Psoas muscle (tissue), 8 donors: Measurements from ENCODE around the gene TBCD. TPM values are rescaled to one million over a fixed set of nuclear protein-coding genes. Genes with fewer than 3 reads are reported as not detected.
A peak's percentile ranks its signal among the peaks of the same experiment; 100 is the strongest.

ENCODE experiments used
- ATAC-seq, 4 donors: fragments of 200-7000 bp; cut with Tn5 transposase; one replicate each; pipeline ENCODE4 v1.9.1; 2020; ENCODE audit warnings: moderate library complexity in 3 of 4, mild to moderate bottlenecking in 2 of 4
- DNase-seq, 2 donors: peaks; one replicate each; pipeline ENCODE4 v3.0.0-alpha.2; 2020
- H3K27ac ChIP-seq: fragments of 200-600 bp; one replicate; pipeline ENCODE4 v1.8.0; 2022
- H3K27me3 ChIP-seq, 3 donors: fragments of 200-600 bp in 1 of 3; one replicate each; pipeline versions ENCODE4 v1.6.1 to v1.8.0; 2013 to 2022; ENCODE audit warnings: low read length in 2 of 3, mild to moderate bottlenecking in 2 of 3, moderate library complexity in 1 of 3; ENCODE audit not compliant: insufficient read depth in 3 of 3
- H3K36me3 ChIP-seq, 2 donors: fragments of 200-600 bp in 1 of 2; one replicate each; pipeline versions ENCODE4 v1.6.1 to v1.8.0; 2013 to 2022; ENCODE audit warnings: low read depth in 1 of 2, mild to moderate bottlenecking in 1 of 2, moderate library complexity in 1 of 2; ENCODE audit not compliant: insufficient read depth in 1 of 2
- H3K4me1 ChIP-seq: fragments of 200-600 bp; one replicate; pipeline ENCODE4 v1.8.0; 2022
- H3K4me3 ChIP-seq: fragments of 200-600 bp; one replicate; pipeline ENCODE4 v1.8.0; 2022; ENCODE audit warnings: mild to moderate bottlenecking
- H3K9me3 ChIP-seq: fragments of 200-600 bp; one replicate; pipeline ENCODE4 v1.8.0; 2022
- WGBS, 3 donors: extraction: QIAGEN DNeasy Blood & Tissue Kit; methylation state at CpG; one replicate each; pipeline versions ENCODE4 v1.1.6 to v1.1.7; 2013; 5-methylcytosine and 5-hydroxymethylcytosine counted together
- intact Hi-C, 2 donors: fragments of 100-400 bp; cut with DNase I; formaldehyde crosslinking; loops; one replicate each; pipeline versions ENCODE4 v1.11.0 to v1.14.2; 2022
- polyA plus RNA-seq, 3 donors: library from polyadenylated mRNA; stranded (reverse); fragments of 200-250 nt; gene quantifications; one replicate each; pipeline ENCODE4 v1.2.3, GENCODE V29; 2013
- total RNA-seq, 4 donors: library from RNA; stranded (reverse); fragmentation: NEBNext Ultra II Directional in 2 of 4; extraction: Animal tissue kit (Norgen Biotek cat#: 25700) in 2 of 4; gene quantifications; one replicate each; pipeline versions ENCODE4 v1.2.1 to v1.2.4, GENCODE V29; 2021 to 2023
- TF ChIP-seq, protein P1 (sequence below): fragments of 200-600 bp; IDR thresholded peaks from one replicate; pipeline ENCODE4 v1.8.0; 2022; ENCODE audit warnings: antibody characterized with exemption
- donor health status: healthy with polysubstance abuse.
- donor health status: DM: no; HTN: no; CAD: no; lungs with moderate emphysema.
- donor health status: Bipolar disorder and iron deficiency.
- donor health status: healthy.
- donor health status: DM: yes; HTN: yes; CAD: no.
- donor health status: DM: no; HTN: no; CAD: no.
- donor health status: DM: no; HTN: no; CAD: no.
- donor health status: DM: yes; HTN: yes; CAD: no.

The TBCD gene
- total and polyA plus RNA-seq, 7 donors: 28.2 to 65.0 (median 36.5) TPM

DNA sequence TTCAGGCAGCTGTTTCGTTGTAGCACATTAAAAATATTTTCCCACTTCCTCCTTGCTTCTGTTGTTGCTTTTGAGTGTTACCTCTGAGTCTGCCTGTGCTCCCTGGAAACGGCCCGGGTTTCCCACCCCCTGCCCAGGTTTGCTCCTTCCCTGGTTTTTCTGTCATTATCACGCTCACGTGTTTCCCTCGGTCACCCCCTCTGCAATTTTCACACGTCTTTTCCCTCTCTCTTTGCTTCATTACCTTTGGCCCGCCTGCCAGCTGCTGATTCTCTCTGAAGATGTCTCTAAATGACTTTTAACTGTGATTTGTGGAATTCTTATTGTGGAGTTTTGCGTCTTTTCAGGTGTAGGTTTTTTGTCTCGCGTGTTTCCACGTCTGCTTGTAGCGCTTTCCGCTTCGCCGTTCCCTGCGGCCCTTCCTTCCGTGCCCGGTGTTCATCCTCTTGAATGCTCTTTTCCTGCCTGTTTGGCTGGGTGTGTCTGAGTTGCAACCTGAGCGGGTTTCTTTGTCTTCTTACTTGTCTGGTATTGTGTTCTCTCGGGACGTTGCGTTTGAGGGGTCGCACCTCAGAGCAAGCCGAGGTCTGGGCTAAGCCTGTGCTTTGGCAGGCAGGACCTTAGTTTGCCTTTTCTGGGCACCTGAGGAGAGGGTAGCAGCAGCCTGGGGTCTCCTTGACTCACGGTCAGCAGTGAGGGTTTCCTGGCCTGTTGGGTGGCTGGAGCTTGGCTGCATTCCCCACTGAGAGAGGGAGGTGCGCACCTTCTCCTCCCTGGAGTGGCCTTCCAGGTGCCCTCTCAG lies 184.3 kb downstream of the TBCD start:
- Histone ChIP-seq H3K27ac (no peak overlapping the region), H3K36me3 (peaks cover 0 to 69% of the 10 kb centered on the region in 2 donors), H3K4me3 (no peak overlapping the region), H3K4me1 (no peaks in the 10 kb centered on the region), H3K27me3 (no peaks in the 10 kb centered on the region), H3K9me3 (no peaks in the 10 kb centered on the region)
- DNase-seq: peak; percentile 5 to 9
- TF ChIP-seq, protein P1, sequence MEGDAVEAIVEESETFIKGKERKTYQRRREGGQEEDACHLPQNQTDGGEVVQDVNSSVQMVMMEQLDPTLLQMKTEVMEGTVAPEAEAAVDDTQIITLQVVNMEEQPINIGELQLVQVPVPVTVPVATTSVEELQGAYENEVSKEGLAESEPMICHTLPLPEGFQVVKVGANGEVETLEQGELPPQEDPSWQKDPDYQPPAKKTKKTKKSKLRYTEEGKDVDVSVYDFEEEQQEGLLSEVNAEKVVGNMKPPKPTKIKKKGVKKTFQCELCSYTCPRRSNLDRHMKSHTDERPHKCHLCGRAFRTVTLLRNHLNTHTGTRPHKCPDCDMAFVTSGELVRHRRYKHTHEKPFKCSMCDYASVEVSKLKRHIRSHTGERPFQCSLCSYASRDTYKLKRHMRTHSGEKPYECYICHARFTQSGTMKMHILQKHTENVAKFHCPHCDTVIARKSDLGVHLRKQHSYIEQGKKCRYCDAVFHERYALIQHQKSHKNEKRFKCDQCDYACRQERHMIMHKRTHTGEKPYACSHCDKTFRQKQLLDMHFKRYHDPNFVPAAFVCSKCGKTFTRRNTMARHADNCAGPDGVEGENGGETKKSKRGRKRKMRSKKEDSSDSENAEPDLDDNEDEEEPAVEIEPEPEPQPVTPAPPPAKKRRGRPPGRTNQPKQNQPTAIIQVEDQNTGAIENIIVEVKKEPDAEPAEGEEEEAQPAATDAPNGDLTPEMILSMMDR: no peak
- ATAC-seq: no peak
- WGBS, 3 donors: 89 to 90% (median 89%) methylated on average over 26 to 27 of the region's 27 CpGs
- intact Hi-C loops: no loop called here

DNA sequence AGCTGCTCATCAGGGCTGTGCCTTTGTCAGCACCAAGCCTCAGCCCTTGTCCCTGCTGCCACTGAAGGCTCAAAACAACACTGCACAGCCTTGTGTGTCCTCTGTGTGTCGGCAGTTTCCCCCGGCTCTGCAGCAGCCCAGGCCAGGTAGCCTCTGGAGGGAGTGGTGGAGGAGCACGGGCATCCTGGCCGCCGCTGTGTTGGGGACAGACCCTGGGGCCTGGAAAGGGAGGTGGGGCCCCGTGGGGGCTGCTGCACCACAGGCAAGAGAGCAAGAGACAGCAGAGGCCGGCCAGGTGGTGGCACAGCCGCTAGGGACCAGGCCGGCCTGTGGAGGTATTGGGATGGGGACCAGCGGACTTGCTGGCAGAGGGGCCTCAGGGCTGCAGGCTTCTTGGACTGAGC lies 184.9 kb downstream of the TBCD start:
- Histone ChIP-seq H3K4me1 (no peaks in the 10 kb centered on the region), H3K9me3 (no peaks in the 10 kb centered on the region), H3K36me3 (peaks cover 0 to 73% of the 10 kb centered on the region in 2 donors), H3K27me3 (no peaks in the 10 kb centered on the region), H3K27ac (no peak overlapping the region), H3K4me3 (no peak overlapping the region)
- DNase-seq: peak; percentile 9 to 34
- TF ChIP-seq, protein P1: no peak
- 89 to 96% (median 92%) methylated on average over 10 of the region's 10 CpGs for WGBS, 3 donors
- intact Hi-C loops: no loop called here
- ATAC-seq: no peak

DNA sequence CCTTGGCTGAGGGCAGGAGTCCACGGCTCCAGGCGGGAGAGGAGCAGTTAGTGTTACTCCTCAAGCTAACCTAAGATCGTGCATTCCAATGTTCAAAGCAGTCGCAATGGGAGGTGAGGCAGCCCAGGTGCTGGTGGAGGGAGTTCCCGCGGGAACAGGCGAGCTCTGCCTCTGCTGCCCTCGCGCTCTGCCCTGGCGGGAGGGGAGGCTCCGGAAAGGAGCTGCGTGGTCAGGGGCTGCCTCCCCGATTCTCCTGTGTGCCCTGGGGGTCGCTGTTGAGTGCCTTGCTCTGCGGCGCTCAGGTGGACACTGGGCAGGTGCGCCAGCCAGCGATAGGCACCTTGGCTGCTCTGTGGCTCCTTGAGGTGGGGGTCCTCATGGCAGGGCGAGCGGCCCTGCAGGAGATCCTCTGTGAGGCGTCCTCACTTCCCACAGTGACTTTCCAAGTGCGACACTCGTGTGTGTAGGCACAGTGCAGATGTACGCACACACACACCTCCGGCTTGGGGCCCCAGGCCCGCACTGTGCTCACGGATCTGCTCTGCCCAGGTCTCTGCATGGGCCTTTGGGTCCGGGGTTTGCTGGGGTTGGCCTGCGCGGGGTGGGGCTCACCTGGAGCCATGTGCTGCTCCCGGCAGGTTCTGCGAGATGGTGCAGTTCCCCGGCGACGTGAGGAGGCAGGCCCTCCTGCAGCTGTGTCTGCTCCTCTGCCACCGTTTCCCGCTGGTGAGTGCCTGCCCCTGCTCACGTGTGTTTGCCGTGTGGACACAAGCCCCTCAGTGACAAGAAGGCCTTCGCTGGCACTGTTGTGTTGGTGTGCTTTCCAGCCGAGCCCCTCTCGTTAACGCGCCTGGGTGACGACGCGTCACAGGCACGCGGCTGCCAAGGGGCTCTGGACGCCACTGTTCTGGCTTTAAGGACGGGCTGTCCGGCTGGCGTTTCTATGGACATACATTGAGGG lies 185.8 kb downstream of the TBCD start:
- H3K4me1 ChIP-seq: no peaks in the 10 kb centered on the region
- TF ChIP-seq, protein P1: no peak
- WGBS, 3 donors: 92 to 96% (median 96%) methylated on average over 51 to 53 of the region's 53 CpGs
- H3K27ac ChIP-seq: no peak overlapping the region
- no peak overlapping the region for H3K4me3 ChIP-seq
- no peak for ATAC-seq
- peak; percentile 6 to 47 for DNase-seq
- H3K36me3 ChIP-seq: peaks cover 0 to 76% of the 10 kb centered on the region in 2 donors
- intact Hi-C loops: no loop called here
- no peaks in the 10 kb centered on the region for H3K27me3 ChIP-seq
- H3K9me3 ChIP-seq: no peaks in the 10 kb centered on the region

DNA sequence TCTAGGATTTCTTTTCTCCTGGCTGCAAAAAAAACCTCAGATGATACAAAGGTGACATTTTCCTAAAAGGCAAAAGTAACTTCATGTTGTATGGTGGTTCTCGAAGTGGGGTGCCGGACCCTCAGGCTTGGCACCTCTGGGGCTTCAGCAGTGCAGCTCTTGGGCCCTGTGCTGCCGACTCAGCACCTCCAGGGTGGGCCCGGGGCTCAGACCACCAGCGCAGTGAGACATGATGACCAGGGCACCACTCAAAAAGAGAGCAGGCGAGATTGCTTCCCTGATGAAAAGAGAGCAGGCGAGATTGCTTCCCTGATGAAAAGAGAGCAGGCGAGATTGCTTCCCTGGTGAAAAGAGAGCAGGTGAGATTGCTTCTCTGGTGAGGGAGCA lies 186.6 kb downstream of the TBCD start:
- ATAC-seq (no peak), DNase-seq (peak; percentile 2 to 15)
- H3K9me3 ChIP-seq: no peaks in the 10 kb centered on the region
- no peaks in the 10 kb centered on the region for H3K27me3 ChIP-seq
- H3K36me3 ChIP-seq: peaks cover 0 to 77% of the 10 kb centered on the region in 2 donors
- H3K4me1 ChIP-seq: no peaks in the 10 kb centered on the region
- WGBS, 3 donors: 92 to 95% (median 94%) methylated on average over 8 of the region's 8 CpGs
- H3K4me3 ChIP-seq: no peak overlapping the region
- intact Hi-C loops: no loop called here
- H3K27ac ChIP-seq: no peak overlapping the region
- TF ChIP-seq, protein P1: no peak
